Prostate gland (tissue), 2 donors: ENCODE results near the gene SCGB1D1. TPM values are rescaled to one million over a fixed set of nuclear protein-coding genes. Genes with fewer than 3 reads are reported as not detected.
"Not testable (repeated sequence)": the region's sequence is repeated elsewhere in the genome, so short reads cannot be mapped to it uniquely, and the experiment has no call there.

Experiments used
- DNase-seq: peaks from one replicate; pipeline ENCODE4 v3.0.0-alpha.2; 2019; ENCODE audit warnings: low spot score
- H3K27ac ChIP-seq, 2 donors: fragments of 200-600 bp; sonication (generic); 2 replicates each; pipeline ENCODE4 v1.5.1; 2017 to 2019
- H3K27me3 ChIP-seq: fragments of 200-600 bp; sonication (generic); replicated peaks from 2 replicates; pipeline ENCODE4 v1.5.1; 2019; ENCODE audit not compliant: insufficient read depth
- H3K36me3 ChIP-seq, 2 donors: fragments of 200-600 bp; sonication (generic); 1 replicate in 1 of 2; 2 replicates in 1 of 2; pipeline versions ENCODE4 v1.5.1 to v1.8.1; 2017 to 2019
- H3K4me1 ChIP-seq: fragments of 200-600 bp; sonication (generic); replicated peaks from 2 replicates; pipeline ENCODE4 v1.5.1; 2019
- H3K4me3 ChIP-seq, 2 donors: fragments of 200-600 bp; sonication (generic); 2 replicates each; pipeline ENCODE4 v1.5.1; 2017 to 2019
- H3K9me3 ChIP-seq: fragments of 200-600 bp; sonication (generic); 2 replicates; pipeline ENCODE4 v1.5.1; 2017
- CTCF ChIP-seq, 4 experiments: fragments of 200-600 bp in 2 of 4; fragments of 450-650 bp in 2 of 4; sonication (generic) in 2 of 4; IDR thresholded peaks; 1 replicate in 3 of 4; 2 replicates in 1 of 4; pipeline ENCODE4 v1.5.1; 2016 to 2019; ENCODE audit warnings: antibody characterized with exemption in 4 of 4, mild to moderate bottlenecking in 2 of 4, moderate library complexity in 2 of 4
- POLR2A ChIP-seq: fragments of 450-650 bp; IDR thresholded peaks from one replicate; pipeline ENCODE4 v1.6.1; 2016; ENCODE audit warnings: antibody characterized with exemption, mild to moderate bottlenecking
- POLR2AphosphoS5 ChIP-seq: sonication (generic); formaldehyde crosslinking; IDR thresholded peaks from one replicate; pipeline ENCODE4 v1.6.1; 2017; ENCODE audit warnings: antibody characterized with exemption
- WGBS: methylation state at CpG from one replicate; pipeline ENCODE4 v1.1.5; 2018; 5-methylcytosine and 5-hydroxymethylcytosine counted together
- intact Hi-C: fragments of 100-400 bp; cut with DNase I; formaldehyde crosslinking; loops from one replicate; pipeline ENCODE4 v1.14.2; 2022
- total RNA-seq, 2 donors: library from RNA; depleted of rRNA; stranded (reverse); fragments of >200 nt; gene quantifications; one replicate each; pipeline ENCODE4 v1.1.0, GENCODE V29; 2016

Gene SCGB1D1
- total RNA-seq, 2 donors from 2014 or later: not detected

- no peaks in the 10 kb centered on the region for H3K36me3 ChIP-seq
- no peak overlapping the region for H3K27ac ChIP-seq
- 57% methylated on average over 8 of the region's 8 CpGs for WGBS
- no peak for TF ChIP-seq POLR2A
- TF ChIP-seq CTCF (IDR thresholded peaks at IDR 0.05): no peak
- no peak for TF ChIP-seq POLR2AphosphoS5
- H3K4me3 ChIP-seq: no peak overlapping the region
- no peaks in the 10 kb centered on the region for H3K27me3 ChIP-seq
- intact Hi-C loops: no loop called here
- H3K4me1 ChIP-seq: no peaks in the 10 kb centered on the region
- DNase-seq: no peak
- no peaks in the 10 kb centered on the region for H3K9me3 ChIP-seq
These were observed 7.7 kb upstream of the SCGB1D1 start for GRCh38 chr11:62182147-62182891.

- no peaks in the 10 kb centered on the region for H3K4me1 ChIP-seq
- peaks cover 5% of the 10 kb centered on the region for H3K27me3 ChIP-seq
- no peak overlapping the region for H3K27ac ChIP-seq
- TF ChIP-seq POLR2A (no peak), CTCF (IDR thresholded peaks at IDR 0.05) (no peak), POLR2AphosphoS5 (no peak)
- DNase-seq: no peak
- H3K4me3 ChIP-seq: no peak overlapping the region
- no peaks in the 10 kb centered on the region for H3K36me3 ChIP-seq
- intact Hi-C loops: no loop called here
- H3K9me3 ChIP-seq: no peaks in the 10 kb centered on the region
- WGBS: 74% methylated on average over 2 of the region's 2 CpGs
These were observed 3.8 kb upstream of the SCGB1D1 start for GRCh38 chr11:62186195-62186594.

GRCh38 chr11:62193952-62194351, 3.9 kb downstream of the SCGB1D1 start:
- H3K9me3 ChIP-seq: no peaks in the 10 kb centered on the region
- DNase-seq: no peak
- intact Hi-C loops: no loop called here
- WGBS: 59% methylated on average over 4 of the region's 4 CpGs
- no peak overlapping the region for H3K27ac ChIP-seq
- no peaks in the 10 kb centered on the region for H3K36me3 ChIP-seq
- no peak overlapping the region for H3K4me3 ChIP-seq
- TF ChIP-seq POLR2A (no peak), POLR2AphosphoS5 (no peak), CTCF (IDR thresholded peaks at IDR 0.05) (no peak)
- no peaks in the 10 kb centered on the region for H3K4me1 ChIP-seq
- peaks cover 8% of the 10 kb centered on the region for H3K27me3 ChIP-seq

- DNase-seq, H3K27me3 ChIP-seq, intact Hi-C loops, H3K36me3 ChIP-seq, H3K4me3 ChIP-seq, H3K27ac ChIP-seq, H3K9me3 ChIP-seq, H3K4me1 ChIP-seq: not testable (repeated sequence)
- WGBS: 6% methylated on average over 4 of the region's 9 CpGs
These were observed 5.0 kb downstream of the SCGB1D1 start for GRCh38 chr11:62195010-62195409.

- no peaks in the 10 kb centered on the region for H3K4me1 ChIP-seq
- no peak for DNase-seq
- H3K36me3 ChIP-seq: no peaks in the 10 kb centered on the region
- H3K4me3 ChIP-seq: no peak overlapping the region
- intact Hi-C loops: no loop called here
- TF ChIP-seq CTCF (IDR thresholded peaks at IDR 0.05) (no peak), POLR2A (no peak), POLR2AphosphoS5 (no peak)
- peaks cover 3% of the 10 kb centered on the region for H3K27me3 ChIP-seq
- H3K9me3 ChIP-seq: no peaks in the 10 kb centered on the region
- 50% methylated on average over 7 of the region's 7 CpGs for WGBS
- H3K27ac ChIP-seq: no peak overlapping the region
These were observed 5.9 kb downstream of the SCGB1D1 start for GRCh38 chr11:62195945-62196344.

- DNase-seq, H3K36me3 ChIP-seq, intact Hi-C loops: not testable (repeated sequence)
These were observed 7.4 kb downstream of the SCGB1D1 start for GRCh38 chr11:62197400-62197799.

More at GRCh38 chr11:62197400-62197799, 7.4 kb downstream of the SCGB1D1 start:
- H3K4me1 ChIP-seq, H3K9me3 ChIP-seq, H3K27ac ChIP-seq, H3K27me3 ChIP-seq, H3K4me3 ChIP-seq: not testable (repeated sequence)
- WGBS: 100% methylated on average over 2 of the region's 2 CpGs
